H1 (cell line): ENCODE measurements around the gene HOXA13. TPM values are rescaled to one million over a fixed set of nuclear protein-coding genes. Genes with fewer than 3 reads are reported as not detected.

Experiments used
- CTCF ChIA-PET: fragments of 300-600 bp; sonication (Branson Sonifier 250); formaldehyde crosslinking; loops from one replicate; lab custom pipeline; 2021; ENCODE audit not compliant: partially characterized antibody; lab: Charles Lee
- POLR2A ChIA-PET: fragments of 300-600 bp; sonication (Branson Sonifier 250); formaldehyde crosslinking; loops from one replicate; lab custom pipeline; 2021; ENCODE audit warnings: inconsistent platforms; ENCODE audit not compliant: partially characterized antibody; lab: Charles Lee
- DNase-seq, 2 experiments: peaks; one replicate each; pipeline versions ENCODE4 v3.0.0 to v3.0.0-alpha.2; 2010 to 2022; ENCODE audit warnings: low spot score in 2 of 2, low read depth in 1 of 2, mixed read lengths in 1 of 2
- FAIRE-seq: peaks from 2 replicates; lab custom pipeline; 2011; peaks lifted over from hg19 to GRCh38; lab: Jason Lieb, UNC
- H2AFZ ChIP-seq: 2 replicates; pipeline ENCODE4 v1.8.1; 2012; ENCODE audit warnings: low read length, inconsistent platforms
- H2AK5ac ChIP-seq: 2 replicates; pipeline ENCODE4 v1.6.1; 2013; ENCODE audit warnings: low read depth, low read length
- H2BK120ac ChIP-seq: replicated peaks from 2 replicates; pipeline ENCODE3; 2013; ENCODE audit warnings: low read depth, low read length, inconsistent platforms
- H2BK12ac ChIP-seq: 2 replicates; pipeline ENCODE4 v1.6.1; 2013; ENCODE audit warnings: low read depth, low read length
- H2BK15ac ChIP-seq: 2 replicates; pipeline ENCODE4 v1.6.1; 2013; ENCODE audit warnings: low read length
- H2BK20ac ChIP-seq: 2 replicates; pipeline ENCODE4 v1.6.1; 2013; ENCODE audit warnings: low read length
- H2BK5ac ChIP-seq: 2 replicates; pipeline ENCODE4 v1.6.1; 2013; ENCODE audit warnings: low read depth, low read length
- H3K14ac ChIP-seq: 2 replicates; pipeline ENCODE4 v1.6.1; 2013; ENCODE audit warnings: inconsistent platforms; ENCODE audit not compliant: insufficient read length
- H3K18ac ChIP-seq: 2 replicates; pipeline ENCODE4 v1.6.1; 2013; ENCODE audit warnings: low read length; ENCODE audit errors: extremely low read depth
- H3K23ac ChIP-seq: 2 replicates; pipeline ENCODE4 v1.6.1; 2013; ENCODE audit warnings: inconsistent platforms; ENCODE audit not compliant: insufficient read length
- H3K23me2 ChIP-seq: 2 replicates; pipeline ENCODE4 v1.6.1; 2013; ENCODE audit warnings: low read depth, low read length
- H3K27ac ChIP-seq: 2 replicates; pipeline ENCODE4 v1.6.1; 2011; ENCODE audit warnings: low read depth, low read length, inconsistent platforms
- H3K27me3 ChIP-seq, 4 experiments: replicated peaks in 1 of 4; 1 replicate in 1 of 4; 2 replicates in 3 of 4; pipeline versions ENCODE4 v1.6.1 to v1.8.1; 2011 to 2013; ENCODE audit warnings: low read length in 3 of 4, mild to moderate bottlenecking in 3 of 4, inconsistent platforms in 2 of 4, mixed read lengths in 2 of 4, moderate library complexity in 1 of 4; ENCODE audit not compliant: control insufficient read depth in 3 of 4, insufficient read depth in 3 of 4; ENCODE audit errors: extremely low read depth in 1 of 4
- H3K36me3 ChIP-seq, 4 experiments: 2 replicates each; pipeline versions ENCODE4 v1.6.1 to v1.8.1; 2011 to 2013; ENCODE audit warnings: mild to moderate bottlenecking in 4 of 4, low read length in 3 of 4, moderate library complexity in 2 of 4, control low read depth in 1 of 4, inconsistent platforms in 1 of 4; ENCODE audit not compliant: insufficient read depth in 4 of 4, control insufficient read depth in 2 of 4
- H3K4ac ChIP-seq: replicated peaks from 2 replicates; pipeline ENCODE3; 2013; ENCODE audit warnings: low read length, low read depth, mixed read lengths, inconsistent platforms; ENCODE audit not compliant: insufficient read length
- H3K4me1 ChIP-seq, 4 experiments: replicated peaks in 1 of 4; 1 replicate in 1 of 4; 2 replicates in 3 of 4; pipeline versions ENCODE4 v1.6.1 to v1.8.1; 2011 to 2013; ENCODE audit warnings: low read length in 3 of 4, inconsistent platforms in 2 of 4, mixed read lengths in 1 of 4; ENCODE audit not compliant: insufficient read depth in 4 of 4, control insufficient read depth in 3 of 4
- H3K4me2 ChIP-seq, 2 experiments: 2 replicates each; pipeline versions ENCODE4 v1.6.1 to v1.8.1; 2011 to 2013; ENCODE audit warnings: low read depth in 2 of 2, low read length in 2 of 2, control low read depth in 1 of 2, inconsistent platforms in 1 of 2, mild to moderate bottlenecking in 1 of 2; ENCODE audit not compliant: insufficient read depth in 1 of 2
- H3K4me3 ChIP-seq, 4 experiments: fragments of 200-600, 300-600 bp in 1 of 4; sonication (generic), shearing (Covaris generic), sonication (Bioruptor Twin) in 1 of 4; 2 replicates each; pipeline versions ENCODE4 v1.5.1 to v1.8.1; 2011 to 2016; ENCODE audit warnings: low read length in 4 of 4, low read depth in 3 of 4, control low read depth in 2 of 4, inconsistent platforms in 2 of 4, mild to moderate bottlenecking in 2 of 4, mixed read lengths in 1 of 4, moderate library complexity in 1 of 4; ENCODE audit not compliant: insufficient read depth in 2 of 4; ENCODE audit errors: extremely low read depth in 1 of 4
- H3K56ac ChIP-seq: replicated peaks from 2 replicates; pipeline ENCODE3; 2013; ENCODE audit warnings: low read depth, mild to moderate bottlenecking, mixed read lengths, low read length, inconsistent platforms; ENCODE audit not compliant: insufficient read length
- H3K79me1 ChIP-seq: 2 replicates; pipeline ENCODE4 v1.6.1; 2013; ENCODE audit warnings: low read depth, low read length, control low read depth
- H3K79me2 ChIP-seq, 2 experiments: 2 replicates each; pipeline versions ENCODE4 v1.6.1 to v1.8.1; 2012 to 2013; ENCODE audit warnings: low read length in 2 of 2, mild to moderate bottlenecking in 2 of 2, inconsistent platforms in 1 of 2; ENCODE audit not compliant: insufficient read depth in 2 of 2, control insufficient read depth in 1 of 2
- H3K9ac ChIP-seq, 4 experiments: replicated peaks in 1 of 4; 1 replicate in 1 of 4; 2 replicates in 3 of 4; pipeline versions ENCODE4 v1.6.1 to v1.8.1; 2011 to 2013; ENCODE audit warnings: low read depth in 3 of 4, low read length in 3 of 4, control low read depth in 2 of 4, mild to moderate bottlenecking in 2 of 4, moderate library complexity in 2 of 4, inconsistent platforms in 1 of 4; ENCODE audit errors: extremely low read depth in 1 of 4
- H3K9me3 ChIP-seq, 2 experiments: 2 replicates each; pipeline versions ENCODE4 v1.6.1 to v1.8.1; 2012 to 2013; ENCODE audit warnings: mild to moderate bottlenecking in 2 of 2, moderate library complexity in 2 of 2, control low read depth in 1 of 2, inconsistent platforms in 1 of 2, low read depth in 1 of 2, low read length in 1 of 2, mixed read lengths in 1 of 2; ENCODE audit not compliant: insufficient read depth in 2 of 2
- H4K20me1 ChIP-seq, 2 experiments: replicated peaks in 1 of 2; 2 replicates each; pipeline versions ENCODE3 to v1.8.1; 2011 to 2013; ENCODE audit warnings: inconsistent platforms in 2 of 2, low read length in 2 of 2, mild to moderate bottlenecking in 1 of 2; ENCODE audit not compliant: insufficient read depth in 2 of 2, control insufficient read depth in 1 of 2
- H4K5ac ChIP-seq: 2 replicates; pipeline ENCODE4 v1.6.1; 2013; ENCODE audit warnings: low read length, low read depth, mixed read lengths, inconsistent platforms; ENCODE audit not compliant: insufficient read length
- H4K8ac ChIP-seq: 2 replicates; pipeline ENCODE4 v1.8.0; 2013; ENCODE audit warnings: mild to moderate bottlenecking, moderate library complexity, low read length, inconsistent platforms; ENCODE audit not compliant: insufficient read depth; ENCODE audit errors: extremely low read depth
- H4K91ac ChIP-seq: replicated peaks from 2 replicates; pipeline ENCODE3; 2013; ENCODE audit warnings: low read length, mixed read lengths, inconsistent platforms; ENCODE audit not compliant: insufficient read length
- EZH2 ChIP-seq: fragments of 200-600 bp; sonication (generic); IDR thresholded peaks from 2 replicates; pipeline ENCODE4 v1.7.1; 2012; ENCODE audit warnings: low read depth, mild to moderate bottlenecking, moderate library complexity, low read length, inconsistent platforms; ENCODE audit not compliant: severe bottlenecking
- GABPA ChIP-seq: IDR thresholded peaks from 2 replicates; pipeline ENCODE4 v1.6.1; 2011; ENCODE audit warnings: mild to moderate bottlenecking, low read length, moderate library complexity, borderline replicate concordance; ENCODE audit not compliant: insufficient read depth
- WGBS, 2 experiments: shearing (Covaris generic) in 1 of 2; methylation state at CpG; one replicate each; pipeline versions ENCODE4 v1.1.6 to v1.1.7; 2013 to 2015; ENCODE audit warnings: low lambda C conversion rate in 2 of 2, mixed read lengths in 2 of 2, inconsistent platforms in 1 of 2, low coverage in 1 of 2, missing lambda C conversion rate in 1 of 2; ENCODE audit not compliant: insufficient replicate concordance in 2 of 2, insufficient coverage in 1 of 2, insufficient read length in 1 of 2; ENCODE audit errors: extremely low coverage in 1 of 2, missing lambda C conversion rate in 1 of 2; 5-methylcytosine and 5-hydroxymethylcytosine counted together
- polyA plus RNA-seq, 7 experiments: library from polyadenylated mRNA; depleted of rRNA in 3 of 7; stranded (reverse) in 5 of 7; unstranded in 2 of 7; fragments of >200 nt in 5 of 7; fragments of 200-250 nt in 2 of 7; gene quantifications; 1 replicate in 5 of 7; 2 replicates in 1 of 7; 4 replicates in 1 of 7; pipeline versions ENCODE4 v1.2.1 to v1.2.3, GENCODE V29; 2011 to 2013; ENCODE audit warnings: missing spikeins in 2 of 7, mixed read lengths in 2 of 7
- total RNA-seq: library from RNA; stranded (reverse); fragmentation: NEBNext Ultra II Directional; extraction: Animal tissue kit (Norgen Biotek cat#: 25700); gene quantifications from 2 replicates; pipeline ENCODE4 v1.2.1, GENCODE V29; 2021

Gene HOXA13
- total and polyA plus RNA-seq, 2 of the 8 experiments (the other 6 are each of a cell fraction or from before 2014, with no cell fraction given) = not detected

DNA sequence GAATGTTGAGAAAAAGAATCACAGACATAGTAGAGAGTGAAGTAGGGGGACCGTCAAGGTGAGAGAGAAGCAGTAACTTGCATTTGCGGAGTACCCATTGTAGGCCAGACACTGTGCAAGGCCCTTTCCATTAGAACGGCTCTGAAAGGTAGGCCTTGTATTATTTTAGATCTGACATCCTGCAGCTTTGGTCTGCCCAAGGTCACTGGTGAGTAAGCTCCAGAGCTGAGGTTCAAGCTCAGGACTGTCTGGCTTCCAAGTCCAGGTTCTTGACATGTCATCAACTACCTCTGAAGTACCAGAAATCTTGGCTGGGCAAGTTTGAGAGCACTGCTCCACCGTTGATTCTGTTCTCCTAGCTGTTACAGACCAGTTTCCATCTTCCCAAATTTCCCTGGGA is 29.6 kb upstream of the HOXA13 start:
- no peaks in the 10 kb centered on the region for H3K79me1 ChIP-seq
- H4K8ac ChIP-seq = no peak overlapping the region
- no peak overlapping the region for H2AFZ ChIP-seq
- H3K4me2 ChIP-seq = no peak overlapping the region
- no peak overlapping the region for H3K27ac ChIP-seq
- 87% methylated on average over 4 of the region's 4 CpGs; no CpG with 5 or more reads in 1 of the 2 experiments for WGBS, 2 experiments
- no peak for TF ChIP-seq GABPA
- peak; percentile 40 for TF ChIP-seq EZH2
- H2BK5ac ChIP-seq = no peak overlapping the region
- DNase-seq (no peak), FAIRE-seq (no peak)
- no peak overlapping the region for H4K91ac ChIP-seq
- peaks cover 39 to 77% (median 70%) of the 10 kb centered on the region in 4 experiments for H3K27me3 ChIP-seq
- no peak overlapping the region for H2BK120ac ChIP-seq
- no peak overlapping the region for H2AK5ac ChIP-seq
- no peak overlapping the region for H3K4me3 ChIP-seq
- H3K9ac ChIP-seq = no peak overlapping the region
- no peak overlapping the region for H2BK12ac ChIP-seq
- no peak overlapping the region for H3K4ac ChIP-seq
- peaks cover 1 to 6% of the 10 kb centered on the region in 2 experiments for H4K20me1 ChIP-seq
- H3K36me3 ChIP-seq = no peaks in the 10 kb centered on the region
- peaks cover 0 to 4% (median 2%) of the 10 kb centered on the region in 4 experiments; a peak in 4 of 7 replicates for H3K4me1 ChIP-seq
- ChIA-PET CTCF (interaction anchor here (1.0 to 8.5 kb wide), 3 partner anchors 20 to 310 kb away, joined by 3 to 62 read pairs (median 4); no protein-coding TSS in a partner anchor), POLR2A (no interaction called here)
- H2BK15ac ChIP-seq = no peak overlapping the region
- H3K9me3 ChIP-seq = no peaks in the 10 kb centered on the region
- no peak overlapping the region for H3K23ac ChIP-seq
- H3K23me2 ChIP-seq = peaks cover 4% of the 10 kb centered on the region; the same call in 1 of the 2 replicates
- H3K14ac ChIP-seq = no peak overlapping the region
- H3K79me2 ChIP-seq = no peaks in the 10 kb centered on the region
- H2BK20ac ChIP-seq = no peak overlapping the region
- no peak overlapping the region for H3K18ac ChIP-seq
- H4K5ac ChIP-seq = no peak overlapping the region
- no peak overlapping the region for H3K56ac ChIP-seq
